Measurements from ENCODE around the gene LGALS12.
"Not testable (repeated sequence)": the region's sequence is repeated elsewhere in the genome, so short reads cannot be mapped to it uniquely, and the experiment has no call there.

LGALS12 gene

DNA sequence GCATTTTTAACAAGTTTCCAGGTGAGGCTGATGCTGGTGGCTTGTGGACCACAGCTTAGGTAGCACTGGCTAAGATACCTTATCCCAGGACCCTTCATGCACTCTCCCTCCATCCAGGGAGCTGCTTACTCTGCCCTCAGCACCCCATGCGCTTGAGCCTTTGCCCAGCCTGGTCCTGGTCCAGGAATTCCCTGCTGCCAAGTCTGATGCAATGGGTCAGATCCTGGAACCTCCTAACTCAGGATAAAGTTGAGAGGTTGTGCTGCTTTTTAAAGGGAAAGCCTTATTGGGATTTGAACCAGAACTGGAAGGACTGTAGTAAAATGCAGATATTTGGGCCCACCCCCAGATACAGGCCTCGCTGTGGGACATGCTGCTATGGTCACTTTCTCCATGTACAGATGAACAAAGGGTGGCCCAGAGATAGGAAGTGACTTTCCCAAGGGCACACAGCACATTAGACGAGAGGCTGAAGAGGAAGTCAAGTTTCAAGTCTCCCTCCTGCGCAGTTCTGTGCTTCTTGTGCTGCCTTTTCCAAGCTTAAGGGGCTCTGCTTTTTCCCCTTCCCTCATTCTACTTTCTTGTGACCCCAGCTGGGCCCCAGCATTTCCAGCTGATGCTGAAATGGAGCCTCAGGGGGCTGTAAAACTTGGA is 824 bp upstream of the LGALS12 start:
- DNase-seq, result no peak

DNA sequence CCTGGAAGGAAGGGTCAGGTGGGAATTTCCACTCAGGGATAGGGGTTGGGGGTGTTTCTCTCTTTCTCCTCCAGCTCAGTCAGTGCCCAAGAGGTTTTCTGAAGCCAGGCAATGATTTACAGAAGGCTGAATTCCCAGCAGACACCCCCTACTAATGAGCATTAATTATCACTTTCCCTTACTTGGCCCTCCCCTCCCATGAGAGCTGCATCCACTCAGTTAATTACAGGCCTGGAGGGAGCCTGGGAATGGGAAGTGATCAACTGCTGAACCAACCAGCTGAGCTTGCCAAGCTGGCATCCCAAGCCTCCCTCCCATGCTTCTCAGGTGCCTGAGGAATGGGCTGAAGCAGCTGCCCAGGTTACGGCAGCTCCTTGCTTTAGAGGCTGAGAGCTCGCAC is 992 bp downstream of the LGALS12 start:
- no peak for DNase-seq

DNA sequence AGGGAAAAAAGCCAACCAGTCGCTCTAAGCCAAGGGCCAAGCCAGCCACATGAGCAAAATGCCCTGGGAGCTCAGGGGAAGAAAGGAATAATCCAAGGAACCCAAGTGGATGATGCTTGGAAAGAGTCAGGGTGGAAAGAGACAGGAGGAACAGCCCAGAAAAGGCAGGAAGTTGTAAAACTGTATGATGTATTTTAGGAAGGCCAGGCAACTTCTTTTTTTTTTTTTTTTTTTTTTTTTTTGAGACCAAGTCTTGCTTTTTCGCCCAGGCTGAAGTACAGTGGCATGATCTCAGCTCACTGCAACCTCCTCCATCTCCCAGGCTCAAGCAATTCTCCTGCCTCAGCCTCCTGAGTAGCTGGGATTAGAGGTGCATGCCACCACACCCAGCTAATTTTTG is 1.6 kb downstream of the LGALS12 start:
- no peak for DNase-seq

DNA sequence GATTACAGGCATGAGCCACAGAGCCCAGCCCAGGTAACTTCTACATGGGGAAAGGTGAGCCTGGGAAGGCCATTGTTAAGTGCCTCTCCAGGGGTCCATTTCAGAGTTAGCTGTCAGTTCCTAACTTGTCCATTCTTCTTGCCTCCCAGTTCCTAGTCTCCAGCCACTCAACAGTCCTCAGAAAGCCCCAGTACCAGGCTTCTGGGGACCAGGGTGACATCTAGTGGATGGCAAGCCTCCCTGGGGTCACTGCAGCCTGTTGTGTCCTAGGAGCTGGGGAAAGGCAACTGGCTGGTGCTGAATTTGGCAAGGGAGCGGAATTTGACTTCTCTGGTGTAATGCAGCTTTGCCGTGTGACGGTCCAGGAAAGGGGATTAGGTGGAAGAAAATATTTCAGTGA is 2.1 kb downstream of the LGALS12 start:
- no peak for DNase-seq

DNA sequence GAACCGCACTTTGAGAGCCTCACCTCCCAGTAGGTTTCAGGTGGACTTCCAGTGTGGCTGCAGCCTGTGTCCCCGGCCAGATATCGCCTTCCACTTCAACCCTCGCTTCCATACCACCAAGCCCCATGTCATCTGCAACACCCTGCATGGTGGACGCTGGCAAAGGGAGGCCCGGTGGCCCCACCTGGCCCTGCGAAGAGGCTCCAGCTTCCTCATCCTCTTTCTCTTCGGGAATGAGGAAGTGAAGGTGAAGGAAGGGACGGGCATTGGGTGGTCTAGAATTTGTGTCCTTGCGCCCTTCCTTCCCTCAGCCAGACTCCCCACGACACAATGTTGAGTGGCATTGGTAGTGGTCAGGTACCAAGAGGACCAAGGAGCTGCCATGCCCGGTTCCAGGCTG is 2.9 kb downstream of the LGALS12 start:
- no peak for DNase-seq

DNA sequence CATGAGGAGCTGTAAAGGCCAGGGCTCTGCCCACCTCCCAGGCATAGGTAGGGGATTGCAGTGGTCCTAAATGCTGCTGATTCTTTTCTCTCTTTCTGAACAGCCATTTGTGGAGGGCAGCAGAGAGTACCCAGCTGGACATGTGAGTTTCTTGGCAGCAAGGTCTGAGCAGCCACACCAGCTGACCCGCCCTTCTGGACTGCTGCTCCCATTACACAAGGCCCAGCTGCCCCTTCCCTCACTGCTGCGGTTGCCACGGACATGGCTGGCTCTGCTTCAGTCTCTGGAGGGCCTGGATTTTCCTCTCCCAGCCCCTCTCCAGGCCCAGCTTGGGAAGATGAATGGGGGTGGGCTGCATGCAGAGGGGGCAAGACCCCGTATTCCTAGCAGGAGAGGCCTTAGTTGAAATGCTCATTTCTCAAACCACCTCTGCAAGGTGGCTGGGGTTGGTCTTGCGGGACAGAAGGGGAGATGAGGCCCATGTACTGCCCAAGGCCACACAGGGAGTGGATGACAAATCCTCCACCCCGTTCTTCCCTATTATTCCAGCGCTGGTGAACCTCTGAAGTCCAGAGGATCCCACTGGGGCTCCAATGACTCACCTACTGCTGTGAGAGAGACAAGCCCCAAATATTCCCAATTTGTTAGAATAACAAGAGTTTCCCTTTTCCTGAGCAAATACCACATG is 4.6 kb downstream of the LGALS12 start:
- DNase-seq, result no peak

DNA sequence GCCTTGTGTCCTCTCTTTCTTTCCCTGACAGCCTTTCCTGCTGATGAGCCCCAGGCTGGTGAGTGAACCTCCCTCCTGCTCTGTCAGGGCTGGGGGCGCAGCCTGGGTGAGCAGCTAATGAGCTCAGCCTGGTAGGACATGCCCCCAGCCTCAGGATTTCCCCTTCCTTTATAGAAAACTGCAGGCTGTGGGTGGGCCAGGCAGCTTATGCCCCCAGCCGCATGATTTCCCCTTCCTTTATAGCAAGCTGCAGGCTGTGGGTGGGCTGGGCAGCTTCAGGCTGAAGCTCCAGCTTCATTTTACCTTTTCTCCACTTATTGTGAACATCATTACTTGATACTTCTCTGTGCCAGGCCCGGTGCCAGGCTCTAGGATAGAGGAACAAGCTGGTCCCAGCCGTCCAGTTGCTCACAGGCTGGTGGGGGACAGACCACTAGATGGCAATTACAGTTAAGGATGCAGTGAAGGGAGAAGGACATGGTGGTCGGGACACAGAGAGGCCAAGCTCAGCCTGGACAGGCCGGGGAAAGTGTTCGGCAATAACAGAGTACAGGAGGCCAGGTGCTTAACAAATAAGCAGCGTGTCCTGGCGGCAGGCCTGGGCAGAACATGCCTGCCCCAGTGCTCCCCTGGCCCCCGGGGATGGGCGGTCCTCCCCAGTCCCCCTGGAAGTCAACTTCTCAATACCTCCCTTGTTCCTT is 5.3 kb downstream of the LGALS12 start:
- DNase-seq, result no peak

DNA sequence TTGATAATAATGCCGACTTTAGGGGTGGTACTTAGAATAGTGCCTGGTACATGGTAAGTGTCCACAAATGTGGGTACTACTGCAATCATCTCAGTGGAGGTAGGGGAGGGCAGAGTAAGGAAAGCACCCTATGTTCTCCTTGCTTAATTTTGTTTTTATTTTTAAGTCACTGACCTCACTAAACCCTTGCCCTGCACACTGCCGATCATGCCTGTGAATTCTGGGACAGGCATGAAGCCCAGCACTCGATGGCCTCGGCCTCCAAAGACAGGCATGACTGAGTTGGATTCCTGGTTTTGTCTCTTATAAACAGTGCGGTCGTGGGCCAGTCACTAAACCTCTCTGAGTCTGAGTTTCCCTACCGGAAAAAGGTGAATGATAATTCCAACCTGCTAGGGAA is 6.9 kb downstream of the LGALS12 start:
- no peak for DNase-seq

DNA sequence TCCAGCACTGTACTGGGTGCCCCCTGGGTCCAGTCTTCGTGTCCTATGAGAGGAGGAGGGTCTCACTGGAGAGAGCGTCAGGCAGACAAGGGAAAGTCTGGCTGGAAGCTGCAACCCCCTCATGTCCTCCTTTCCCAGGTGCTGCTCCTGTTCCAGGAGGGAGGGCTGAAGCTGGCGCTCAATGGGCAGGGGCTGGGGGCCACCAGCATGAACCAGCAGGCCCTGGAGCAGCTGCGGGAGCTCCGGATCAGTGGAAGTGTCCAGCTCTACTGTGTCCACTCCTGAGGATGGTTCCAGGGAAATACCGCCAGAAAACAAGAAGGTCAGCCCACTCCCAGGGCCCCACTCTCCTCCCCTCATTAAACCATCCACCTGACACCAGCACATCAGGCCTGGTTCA is 10.2 kb downstream of the LGALS12 start:
- no peak for DNase-seq

DNA sequence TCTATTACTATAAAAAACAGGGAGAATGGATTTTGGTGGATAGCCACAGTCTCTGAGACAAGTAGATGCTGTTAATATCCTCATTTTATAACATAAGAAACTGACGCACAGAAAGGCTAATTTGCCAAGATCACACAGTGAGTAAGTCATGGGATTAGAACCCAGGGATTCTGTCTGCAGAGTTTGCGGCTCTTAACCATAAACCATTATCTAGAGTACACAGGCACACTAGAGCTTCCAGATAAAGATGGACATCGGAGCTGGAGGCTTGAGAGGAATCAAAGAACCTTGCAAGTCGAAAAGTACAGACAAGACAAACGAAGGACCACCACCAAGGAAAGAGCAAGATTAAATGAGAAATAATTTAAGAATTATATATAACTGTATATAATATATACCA is 11.3 kb downstream of the LGALS12 start:
- no peak for DNase-seq

DNA sequence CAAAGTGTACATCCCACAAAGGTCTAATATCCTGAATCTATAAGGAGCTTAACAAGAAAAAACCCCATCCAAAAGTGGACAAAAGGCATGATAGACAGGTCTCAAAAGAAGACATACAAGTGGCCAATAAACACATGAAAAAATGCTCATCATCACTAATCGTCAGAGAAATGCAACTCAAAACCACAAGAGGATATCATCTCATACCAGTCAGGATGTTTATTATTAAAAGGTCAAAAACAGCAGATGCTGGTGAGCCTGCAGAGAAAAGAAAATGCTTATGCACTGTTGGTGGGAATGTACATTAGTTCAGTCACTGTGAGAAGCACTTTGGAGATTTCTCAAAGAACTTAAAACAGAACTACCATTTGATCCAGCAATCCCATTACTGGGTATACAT is 12.7 kb downstream of the LGALS12 start:
- DNase-seq, result no peak

DNA sequence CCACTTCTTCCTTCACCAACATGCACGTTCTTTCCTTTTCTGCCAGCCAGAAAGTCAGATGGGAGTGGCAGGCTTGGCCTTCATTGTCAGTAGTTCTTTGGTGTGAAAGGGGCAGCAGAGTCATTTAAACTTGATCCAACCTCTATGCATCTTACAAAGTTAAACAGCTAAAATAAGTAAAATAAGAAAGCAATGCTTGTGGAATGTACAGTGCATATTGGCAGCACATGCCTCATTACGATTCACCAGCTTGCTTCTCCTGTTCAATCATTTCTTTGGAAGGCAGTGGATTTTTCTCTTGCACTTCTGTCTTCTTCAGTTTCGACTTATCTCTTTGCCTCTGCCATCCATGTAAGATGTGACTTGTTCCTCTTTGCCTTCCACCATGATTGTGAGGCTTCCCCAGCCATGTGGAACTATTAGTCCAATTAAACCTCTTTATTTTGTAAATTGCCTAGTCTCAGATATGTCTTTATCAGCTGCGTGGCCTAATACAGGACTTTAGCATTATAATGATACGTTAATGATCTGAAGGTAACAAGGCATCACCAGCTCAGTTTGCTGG is 14.8 kb downstream of the LGALS12 start:
- no peak for DNase-seq

DNA sequence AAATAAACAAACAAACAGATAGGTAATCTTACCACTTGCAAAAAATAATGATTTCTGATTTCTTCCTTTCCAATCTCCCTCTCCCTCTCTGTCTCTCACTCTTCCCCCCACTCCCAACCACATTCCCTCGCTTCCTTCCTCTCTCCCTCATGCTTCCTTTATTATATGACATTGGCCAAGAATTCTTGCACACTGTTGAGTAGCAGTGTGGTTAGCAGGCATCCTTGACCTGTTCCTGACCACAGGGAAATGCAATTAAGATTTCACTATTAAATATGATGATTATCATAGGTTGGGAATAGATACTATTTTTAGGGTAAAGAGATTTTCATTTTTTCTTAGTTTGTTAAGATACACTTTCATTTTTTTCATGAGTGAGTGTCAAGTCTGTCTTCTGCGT is 16.0 kb downstream of the LGALS12 start:
- no peak for DNase-seq

DNA sequence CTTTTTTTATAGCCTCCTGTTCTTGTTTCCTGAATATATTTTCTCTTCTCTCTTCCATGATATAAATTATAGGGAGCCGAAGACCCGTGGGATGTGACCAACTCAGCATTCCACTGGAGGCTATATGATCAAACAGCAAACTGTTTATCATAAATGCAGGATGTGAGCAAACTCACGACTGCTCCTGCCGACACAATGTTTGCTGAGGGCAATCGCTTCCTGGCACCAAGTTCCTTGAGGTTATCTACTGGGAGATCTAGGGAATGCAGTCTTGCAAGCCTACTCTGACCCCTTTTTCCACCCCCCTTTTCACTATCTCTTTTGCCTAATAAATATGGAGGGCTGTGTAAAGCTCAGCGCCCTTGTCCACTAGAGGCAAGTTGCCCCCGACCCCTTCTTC is 17.3 kb downstream of the LGALS12 start:
- DNase-seq, result no peak

DNA sequence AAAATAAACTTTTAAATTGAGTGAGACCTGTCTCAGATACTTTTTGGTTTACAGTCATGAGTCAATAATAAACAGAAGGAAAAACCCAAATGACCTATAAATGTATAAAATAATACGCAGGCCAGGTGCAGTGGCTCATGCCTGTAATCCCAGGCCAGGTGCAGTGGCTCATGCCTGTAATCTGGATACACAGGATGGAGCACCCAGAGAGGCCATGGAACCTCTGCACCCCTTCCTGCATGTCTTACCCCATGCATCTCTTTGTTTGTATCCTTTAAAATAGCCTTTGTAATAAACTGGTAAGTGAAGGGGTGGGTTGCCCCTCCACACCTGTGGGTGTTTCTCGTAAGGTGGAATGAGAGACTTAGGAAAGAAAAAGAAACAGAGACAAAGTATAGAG is 21.8 kb downstream of the LGALS12 start:
- no peak for DNase-seq

DNA sequence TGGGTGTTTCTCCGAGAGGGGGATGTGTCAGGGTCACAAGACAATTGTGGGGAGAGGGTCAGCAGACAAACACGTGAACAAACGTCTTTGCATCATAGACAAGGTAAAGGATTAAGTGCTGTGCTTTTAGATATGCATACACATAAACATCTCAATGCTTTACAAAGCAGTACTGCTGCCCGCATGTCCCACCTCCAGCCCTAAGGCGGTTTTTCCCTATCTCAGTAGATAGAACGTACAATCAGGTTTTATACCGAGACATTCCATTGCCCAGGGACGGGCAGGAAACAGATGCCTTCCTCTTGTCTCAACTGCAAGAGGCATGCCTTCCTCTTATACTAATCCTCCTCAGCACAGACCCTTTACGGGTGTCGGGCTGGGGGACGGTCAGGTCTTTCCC is 22.3 kb downstream of the LGALS12 start:
- DNase-seq, result not testable (repeated sequence)

DNA sequence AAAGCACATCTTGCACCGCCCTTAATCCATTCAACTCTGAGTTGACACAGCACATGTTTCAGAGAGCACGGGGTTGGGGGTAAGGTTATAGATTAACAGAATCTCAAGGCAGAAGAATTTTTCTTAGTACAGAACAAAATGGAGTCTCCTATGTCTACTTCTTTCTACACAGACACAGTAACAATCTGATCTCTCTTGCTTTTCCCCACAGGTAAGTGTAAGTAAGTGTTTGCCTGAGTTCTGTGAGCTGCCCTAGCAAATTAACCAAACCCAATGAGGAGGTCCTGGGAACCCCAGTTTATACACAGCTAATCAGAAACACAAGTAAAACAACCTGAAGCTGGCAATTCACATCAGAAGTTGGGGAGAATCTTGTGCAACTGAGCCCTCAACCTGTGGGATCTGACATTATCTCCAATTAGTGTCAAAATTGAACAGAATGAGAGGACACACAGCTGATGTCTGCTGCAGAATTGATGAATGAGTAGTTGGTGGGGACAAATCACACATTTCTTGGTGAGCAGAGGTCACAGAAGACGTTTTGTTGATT is 22.9 kb downstream of the LGALS12 start:
- DNase-seq, result not testable (repeated sequence)

DNA sequence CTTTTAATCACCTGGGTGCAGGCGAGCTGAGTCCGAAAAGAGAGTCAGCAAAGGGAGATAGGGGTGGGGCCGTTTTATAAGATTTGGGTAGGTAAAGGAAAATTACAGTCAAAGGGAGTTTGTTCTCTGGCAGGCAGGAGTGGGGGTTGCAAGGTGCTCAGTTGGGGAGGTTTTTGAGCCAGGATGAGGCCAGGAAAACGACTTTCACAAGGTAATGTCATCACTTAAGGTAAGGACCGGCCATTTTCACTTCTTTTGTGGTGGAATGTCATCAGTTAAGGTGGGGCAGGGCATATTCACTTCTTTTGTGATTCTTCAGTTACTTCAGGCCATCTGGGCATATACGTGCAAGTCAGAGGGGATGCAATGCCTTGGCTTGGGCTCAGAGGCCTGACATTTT is 23.5 kb downstream of the LGALS12 start:
- not testable (repeated sequence) for DNase-seq

DNA sequence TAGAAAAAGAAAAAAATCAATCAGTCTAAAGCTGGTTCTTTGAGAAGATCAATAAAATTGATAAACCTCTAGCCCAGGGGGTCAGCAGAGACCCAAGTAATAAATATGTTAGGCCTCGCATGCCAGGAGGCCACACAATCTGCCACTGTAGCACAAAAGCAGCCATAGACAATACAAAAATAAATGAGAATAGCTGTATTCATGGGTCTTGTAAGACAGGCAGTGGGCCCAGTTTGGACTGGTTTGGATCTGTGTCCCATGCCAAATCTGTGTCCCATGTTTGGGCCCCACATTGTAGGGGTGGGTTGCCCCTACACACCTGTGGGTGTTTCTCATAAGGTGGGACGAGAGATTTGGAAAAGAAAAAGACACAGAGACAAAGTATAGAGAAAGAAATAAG is 24.1 kb downstream of the LGALS12 start:
- DNase-seq, result no peak

DNA sequence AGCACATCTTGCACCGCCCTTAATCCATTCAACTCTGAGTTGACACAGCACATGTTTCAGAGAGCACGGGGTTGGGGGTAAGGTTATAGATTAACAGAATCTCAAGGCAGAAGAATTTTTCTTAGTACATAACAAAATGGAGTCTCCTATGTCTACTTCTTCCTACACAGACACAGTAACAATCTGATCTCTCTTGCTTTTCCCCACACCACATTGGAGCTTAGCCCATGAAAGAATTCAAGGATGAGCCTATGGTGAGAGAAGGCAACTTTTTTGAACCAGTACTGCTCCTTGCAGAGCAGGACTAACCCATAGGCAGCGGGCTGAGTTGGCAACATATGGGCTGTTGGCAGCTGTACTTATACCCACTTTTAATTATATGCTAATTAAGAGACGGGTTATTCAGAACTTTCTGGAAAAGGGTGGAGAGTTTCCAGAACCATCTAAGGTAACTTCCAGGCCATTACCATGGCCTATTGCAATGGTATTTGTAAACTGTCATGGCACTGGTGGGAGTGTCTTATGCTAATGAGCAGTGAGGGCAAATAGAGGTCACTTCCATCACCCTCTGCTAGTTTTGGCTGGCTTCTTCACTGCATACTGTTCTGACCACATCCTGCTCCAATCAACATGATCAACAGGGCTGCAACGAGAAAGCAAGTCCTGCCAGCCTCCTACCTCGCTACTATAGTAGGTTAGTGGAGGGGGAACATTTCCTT is 25.3 kb downstream of the LGALS12 start:
- DNase-seq, result peak in 1 of 2 donors; percentile 19

DNA sequence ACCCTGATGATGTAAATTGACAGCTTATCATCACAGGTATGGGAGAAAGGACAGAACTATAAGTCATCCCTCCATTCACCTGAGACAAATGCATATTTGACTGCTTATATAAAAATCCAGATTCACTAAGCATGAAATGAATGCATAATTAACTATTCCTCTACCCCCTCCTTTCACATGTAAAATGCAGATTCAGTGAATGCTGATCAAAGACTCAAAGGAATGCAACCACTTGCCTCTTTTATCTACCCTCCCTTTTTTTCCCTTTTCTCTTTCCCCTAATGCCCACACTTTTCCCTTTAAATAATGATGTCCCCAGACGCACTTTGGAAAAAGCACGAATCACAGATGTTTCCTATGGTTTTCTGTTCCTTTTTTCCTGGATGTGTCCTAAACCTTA is 26.2 kb downstream of the LGALS12 start:
- no peak for DNase-seq

DNA sequence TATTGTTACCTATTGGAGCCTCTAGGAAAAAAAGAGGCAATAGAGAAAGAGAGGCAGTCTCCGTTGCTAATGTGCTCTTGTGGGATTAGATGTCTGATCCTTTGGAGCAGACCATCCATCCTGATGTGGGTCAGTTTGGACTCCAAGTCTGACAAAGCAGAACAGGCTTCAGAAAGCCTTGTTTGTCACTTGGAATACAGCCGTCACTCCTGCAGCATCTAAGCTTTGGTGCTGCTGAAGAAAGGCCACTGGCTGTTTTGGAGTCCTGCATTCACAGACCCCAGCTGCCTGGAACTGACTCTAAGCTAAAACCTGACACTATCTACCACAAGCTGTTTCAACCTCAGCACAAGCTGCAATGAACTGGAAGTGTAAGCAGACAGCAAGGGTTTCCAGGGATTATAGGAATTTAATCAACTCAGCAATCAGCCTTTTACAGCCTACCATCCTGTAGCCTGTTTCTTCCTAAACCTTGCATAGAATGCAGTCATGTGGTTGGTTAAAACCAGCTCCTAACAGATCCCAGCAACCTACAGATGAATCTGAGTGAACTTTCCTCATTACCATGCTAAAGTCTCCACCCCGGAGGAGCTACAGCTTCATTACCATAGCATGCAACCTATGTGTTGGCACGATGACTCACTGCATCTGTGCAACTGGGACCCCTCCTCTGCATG is 27.1 kb downstream of the LGALS12 start:
- DNase-seq, result no peak

Data from stimulated activated CD4-positive, alpha-beta T cell treated with anti-CD3 and anti-CD28 coated beads, Interleukin-2, amount 100 ng/mL, for 48 hours (primary cell).